Inferior parietal cortex (tissue), 1 donor: ENCODE data around the gene CDK7.
"Not testable (repeated sequence)": the region's sequence is repeated elsewhere in the genome, so short reads cannot be mapped to it uniquely, and the experiment has no call there.

Experiments
- DNase-seq: peaks from one replicate; pipeline ENCODE4 v3.0.0-alpha.2; 2016; ENCODE audit errors: extremely low spot score

Gene CDK7

DNA sequence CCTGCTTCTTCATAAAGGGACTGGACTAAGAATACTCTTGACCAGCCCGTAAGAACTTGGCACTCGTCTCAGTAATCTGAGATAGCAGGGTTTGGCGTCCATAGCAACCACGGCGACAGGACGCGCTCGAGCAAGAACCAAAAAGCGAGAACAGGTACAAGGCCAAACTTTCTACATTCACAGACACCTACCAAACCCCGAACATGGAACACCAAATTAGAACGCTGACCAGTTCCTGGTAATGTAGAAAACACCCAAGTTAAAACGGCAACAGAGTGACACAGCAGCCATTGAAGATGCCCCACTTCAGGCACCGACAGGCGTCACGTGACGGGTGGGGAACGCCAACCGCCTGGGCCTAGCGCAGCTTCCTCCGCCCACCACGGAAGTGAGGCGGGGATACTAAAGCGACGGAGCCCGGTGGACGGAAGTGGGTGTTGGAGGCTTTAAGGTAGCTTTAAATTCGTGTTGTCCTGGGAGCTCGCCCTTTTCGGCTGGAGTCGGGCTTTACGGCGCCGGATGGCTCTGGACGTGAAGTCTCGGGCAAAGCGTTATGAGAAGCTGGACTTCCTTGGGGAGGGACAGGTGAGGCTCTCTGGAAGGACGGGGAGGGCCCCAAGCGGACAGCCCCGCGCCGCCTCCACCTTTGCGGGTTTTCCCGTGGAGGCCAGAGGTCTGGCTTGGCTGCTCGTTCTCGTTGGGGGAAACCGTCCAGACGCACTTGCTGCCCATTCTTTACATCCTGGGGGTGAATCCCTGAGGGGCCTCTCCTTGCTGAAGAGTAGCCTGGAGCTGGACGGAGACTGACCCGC, at the start of gene CDK7:
Gene CDK7, plus strand, starts transcription at position 430 of the 812 bp plus-strand sequence. Its CDS starts 90 bp downstream, at position 520.
- DNase-seq = peak; percentile 94

DNA sequence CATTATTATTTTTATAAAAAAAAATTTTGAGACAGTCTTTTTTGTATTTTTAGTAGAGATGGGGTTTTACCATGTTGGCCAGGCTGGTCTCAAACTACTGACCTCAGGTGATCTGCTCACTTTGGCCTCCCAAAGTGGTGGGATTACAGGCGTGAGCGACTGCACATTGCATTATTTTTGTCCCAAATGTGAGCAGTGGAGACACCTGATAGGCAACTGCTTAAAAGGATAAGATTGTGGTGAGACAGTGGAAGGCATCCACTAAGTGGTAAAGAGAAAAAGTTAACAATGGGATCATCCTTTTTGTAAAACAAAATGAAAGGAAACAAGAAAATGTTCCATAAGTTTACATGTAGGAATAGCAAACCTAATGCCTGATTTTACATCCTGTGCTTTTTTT, 47.3 kb upstream of the CDK7 start:
- DNase-seq = no peak

DNA sequence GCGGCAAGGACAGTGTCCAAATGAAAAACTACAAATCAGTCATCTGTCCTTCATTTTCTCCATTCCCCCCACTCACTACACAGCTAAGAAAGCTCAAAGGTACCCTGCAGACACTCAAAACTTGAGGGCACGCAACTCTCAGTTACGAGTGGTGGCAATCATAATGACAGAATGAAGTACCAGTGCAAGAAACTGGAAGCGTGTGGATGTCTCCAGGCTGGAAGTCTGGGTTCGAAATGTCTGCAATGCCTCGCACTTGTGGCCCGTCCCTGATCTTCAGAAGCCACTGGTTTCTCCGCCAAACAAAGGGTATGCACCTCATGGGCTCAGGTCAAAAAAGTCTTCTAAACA, 45.9 kb upstream of the CDK7 start:
- peak; percentile 2 for DNase-seq

DNA sequence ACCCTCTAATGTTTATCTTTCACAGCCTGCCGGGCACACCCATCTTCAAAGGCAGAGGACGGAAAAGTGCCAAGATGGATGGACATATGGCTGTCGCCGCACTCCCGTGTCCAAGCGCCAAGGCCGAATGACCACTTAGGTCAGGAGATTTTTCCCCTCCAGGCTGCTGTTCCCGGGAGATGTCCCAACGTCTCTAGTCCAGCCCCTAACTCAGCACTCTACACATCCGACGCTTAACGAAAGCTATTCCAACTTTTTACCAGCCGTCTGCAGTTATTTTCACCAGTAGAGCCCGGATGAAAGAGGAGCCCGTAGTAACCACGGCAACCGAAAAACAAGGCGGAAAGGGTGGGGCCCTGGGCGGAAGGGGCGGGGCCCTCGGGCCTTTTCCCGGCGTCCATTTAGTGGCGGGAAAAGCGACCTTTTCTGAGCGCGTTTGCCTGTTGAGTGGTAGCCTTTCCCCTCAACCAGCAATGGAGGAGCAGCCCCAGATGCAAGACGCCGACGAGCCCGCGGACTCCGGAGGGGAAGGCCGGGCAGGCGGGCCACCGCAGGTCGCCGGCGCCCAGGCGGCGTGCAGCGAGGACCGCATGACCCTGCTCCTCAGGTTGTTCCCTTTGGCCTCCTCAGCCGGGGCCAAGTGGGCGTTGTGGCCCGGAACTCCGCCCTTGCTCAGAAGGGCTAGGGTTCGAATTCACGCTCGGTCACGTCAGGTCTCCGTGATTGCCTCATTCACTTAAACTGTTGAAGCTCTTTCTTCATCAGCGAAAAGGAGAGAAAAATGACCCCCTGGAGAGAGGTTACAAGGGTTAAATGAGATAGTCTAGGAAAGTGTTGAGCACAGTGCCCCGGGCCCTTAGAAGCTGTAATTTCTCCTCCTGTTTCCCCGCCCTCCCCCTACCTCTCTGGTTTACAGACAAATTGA, 45.3 kb upstream of the CDK7 start, which contains the start of gene CENPH:
Gene CENPH, plus strand, starts transcription at position 422 of the 925 bp plus-strand sequence. Its CDS starts 52 bp downstream, at position 474.
- peak; percentile 87 for DNase-seq

DNA sequence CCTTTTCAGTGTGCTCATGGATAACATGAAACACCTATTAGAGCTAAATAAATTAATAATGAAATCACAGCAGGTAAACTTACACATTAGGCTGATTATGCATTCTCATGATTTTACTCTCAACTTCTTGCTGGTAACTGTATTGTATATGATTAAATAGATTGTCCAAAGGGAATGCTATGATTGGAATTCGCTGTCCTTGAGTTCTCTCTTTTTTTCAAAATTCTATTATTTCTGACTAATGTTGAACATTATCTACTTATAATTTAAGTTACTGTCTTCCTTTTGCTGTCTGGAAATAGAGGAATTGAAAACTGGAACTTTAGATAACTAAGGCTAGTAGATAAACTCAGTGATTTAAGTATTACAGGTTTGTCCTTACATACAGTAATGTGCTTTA, 32.2 kb upstream of the CDK7 start:
- no peak for DNase-seq

DNA sequence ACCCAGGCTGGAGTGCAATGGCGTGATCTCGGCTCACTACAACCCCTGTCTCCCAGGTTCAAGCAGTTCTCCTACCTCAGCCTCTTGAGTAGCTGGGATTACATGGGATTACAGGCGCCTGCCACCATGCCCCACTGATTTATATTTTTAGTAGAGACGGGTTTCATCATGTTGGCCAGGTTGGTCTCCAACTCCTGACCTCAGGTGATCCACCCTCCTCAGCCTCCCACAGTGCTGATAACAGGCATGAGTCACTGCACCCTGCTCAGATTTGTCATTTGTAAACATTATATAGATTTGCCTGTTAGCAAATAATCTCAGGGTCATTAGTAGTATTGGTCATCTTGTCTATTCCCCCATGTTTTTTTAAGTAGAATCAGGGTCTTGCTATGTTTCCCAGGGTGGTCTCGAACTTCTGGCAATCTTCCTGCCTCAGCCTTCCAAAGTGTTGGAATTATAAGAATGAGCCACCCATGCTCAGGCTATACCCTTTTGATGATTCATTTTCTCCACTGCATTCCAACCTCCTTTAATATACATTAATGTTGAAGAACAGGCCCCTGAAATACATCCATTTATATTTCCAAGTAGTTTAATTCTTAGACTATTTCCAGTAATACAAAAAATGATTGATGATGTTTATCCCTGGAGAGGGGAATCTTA, 28.0 kb upstream of the CDK7 start:
- no peak for DNase-seq

DNA sequence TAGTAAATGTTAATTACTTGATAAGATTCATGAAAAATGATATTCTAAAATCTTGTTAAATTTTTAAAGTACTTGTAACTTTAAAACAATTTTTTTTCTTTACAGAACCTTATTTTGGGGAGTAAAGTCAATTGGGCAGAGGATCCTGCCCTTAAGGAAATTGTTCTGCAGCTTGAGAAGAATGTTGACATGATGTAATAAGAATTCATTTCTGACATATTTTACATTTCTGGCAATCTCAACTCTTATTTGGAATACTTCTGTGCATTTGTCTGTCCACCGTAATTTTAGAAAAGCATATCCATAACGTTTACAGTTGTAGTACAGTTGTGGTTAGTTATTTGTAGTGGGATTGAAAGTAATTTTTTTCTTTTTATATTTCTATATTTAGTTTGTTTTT, 25.1 kb upstream of the CDK7 start:
- DNase-seq = no peak

DNA sequence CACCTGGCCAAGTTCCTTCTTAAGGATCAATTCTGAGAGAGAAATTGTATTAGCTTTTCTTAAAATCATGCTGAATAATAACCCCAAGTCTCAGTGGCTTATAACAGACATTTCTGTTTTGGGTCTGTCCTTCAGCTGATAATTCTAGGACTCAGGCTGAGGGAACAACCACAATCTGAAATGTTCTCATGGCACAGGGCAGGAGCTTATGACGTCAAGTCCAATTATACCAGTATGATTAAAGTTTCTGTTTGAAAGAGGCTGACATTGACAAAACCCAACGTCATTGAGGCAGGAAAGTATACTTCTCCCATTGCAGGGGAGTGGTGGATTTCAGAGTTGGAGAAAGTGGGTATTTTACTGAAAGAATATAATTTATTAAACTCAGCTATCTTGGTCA, 23.5 kb upstream of the CDK7 start:
- no peak for DNase-seq

DNA sequence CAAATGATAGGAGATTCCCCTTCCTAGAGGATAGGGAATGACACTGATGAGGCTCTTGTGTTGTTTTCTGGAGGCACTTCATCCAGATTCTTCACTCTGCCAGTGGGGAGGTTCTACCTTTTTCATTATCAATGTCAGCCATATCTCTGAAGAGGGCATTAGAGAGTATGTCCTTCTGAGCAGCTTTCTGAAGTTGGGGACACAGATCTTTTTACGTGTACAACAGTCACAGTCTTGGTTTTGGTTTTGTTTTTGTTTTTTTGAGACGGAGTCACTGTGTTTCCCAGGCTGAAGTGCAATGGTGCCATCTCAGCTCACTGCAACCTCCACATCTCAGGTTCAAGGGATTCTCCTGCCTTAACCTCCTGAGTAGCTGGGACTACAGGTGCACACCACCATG, 22.7 kb upstream of the CDK7 start:
- DNase-seq = no peak

DNA sequence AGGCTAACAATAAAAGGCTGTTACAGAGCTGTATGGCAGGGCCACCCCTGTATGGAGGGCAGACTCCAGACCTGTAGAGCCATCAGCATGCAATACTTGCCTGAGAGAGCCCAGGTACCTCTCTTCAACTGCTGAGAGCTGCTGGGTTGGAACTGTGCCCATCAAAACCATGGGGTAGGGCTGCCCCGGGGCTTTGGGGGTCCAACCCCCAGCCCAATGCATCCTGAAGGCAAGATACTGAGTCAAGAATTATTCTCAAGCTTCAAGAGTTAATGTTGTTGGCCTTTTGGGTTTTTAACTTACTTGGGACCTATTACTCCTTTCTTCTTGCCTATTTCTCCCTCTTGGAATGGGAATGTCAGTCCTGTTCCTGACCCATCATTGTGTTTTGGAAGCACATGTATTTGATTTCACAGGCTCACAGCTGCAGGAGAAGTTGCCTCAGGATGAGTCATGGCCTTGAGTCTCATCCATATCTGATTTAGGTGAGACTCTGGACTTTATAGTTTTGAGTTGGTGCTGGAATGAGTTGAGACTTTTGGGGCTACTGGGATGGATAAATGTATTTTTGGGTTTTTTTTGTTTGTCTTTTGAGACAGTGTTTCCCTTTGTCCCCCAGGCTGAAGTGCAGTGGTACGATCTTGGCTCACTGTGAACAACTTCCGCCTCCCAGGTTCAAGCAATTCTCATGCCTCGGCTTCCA, 21.0 kb upstream of the CDK7 start:
- DNase-seq = no peak

DNA sequence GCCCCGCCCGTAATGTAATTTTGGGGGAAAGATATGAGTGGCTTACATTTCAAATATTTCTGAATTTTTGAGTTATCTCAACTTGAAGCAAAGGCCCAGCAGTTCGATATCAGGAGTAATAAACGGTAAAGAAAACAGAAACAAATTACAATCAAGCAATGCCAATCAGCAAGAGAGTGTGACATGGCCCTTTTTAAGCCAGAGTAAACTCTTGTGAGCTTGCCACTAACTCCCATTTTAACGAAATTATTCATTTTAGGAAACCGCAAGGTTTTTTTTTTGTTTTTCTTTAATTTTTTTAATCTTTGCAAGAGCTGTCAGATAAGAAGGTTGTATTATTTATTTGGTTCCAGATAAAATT, 17.6 kb upstream of the CDK7 start:
- no peak for DNase-seq

DNA sequence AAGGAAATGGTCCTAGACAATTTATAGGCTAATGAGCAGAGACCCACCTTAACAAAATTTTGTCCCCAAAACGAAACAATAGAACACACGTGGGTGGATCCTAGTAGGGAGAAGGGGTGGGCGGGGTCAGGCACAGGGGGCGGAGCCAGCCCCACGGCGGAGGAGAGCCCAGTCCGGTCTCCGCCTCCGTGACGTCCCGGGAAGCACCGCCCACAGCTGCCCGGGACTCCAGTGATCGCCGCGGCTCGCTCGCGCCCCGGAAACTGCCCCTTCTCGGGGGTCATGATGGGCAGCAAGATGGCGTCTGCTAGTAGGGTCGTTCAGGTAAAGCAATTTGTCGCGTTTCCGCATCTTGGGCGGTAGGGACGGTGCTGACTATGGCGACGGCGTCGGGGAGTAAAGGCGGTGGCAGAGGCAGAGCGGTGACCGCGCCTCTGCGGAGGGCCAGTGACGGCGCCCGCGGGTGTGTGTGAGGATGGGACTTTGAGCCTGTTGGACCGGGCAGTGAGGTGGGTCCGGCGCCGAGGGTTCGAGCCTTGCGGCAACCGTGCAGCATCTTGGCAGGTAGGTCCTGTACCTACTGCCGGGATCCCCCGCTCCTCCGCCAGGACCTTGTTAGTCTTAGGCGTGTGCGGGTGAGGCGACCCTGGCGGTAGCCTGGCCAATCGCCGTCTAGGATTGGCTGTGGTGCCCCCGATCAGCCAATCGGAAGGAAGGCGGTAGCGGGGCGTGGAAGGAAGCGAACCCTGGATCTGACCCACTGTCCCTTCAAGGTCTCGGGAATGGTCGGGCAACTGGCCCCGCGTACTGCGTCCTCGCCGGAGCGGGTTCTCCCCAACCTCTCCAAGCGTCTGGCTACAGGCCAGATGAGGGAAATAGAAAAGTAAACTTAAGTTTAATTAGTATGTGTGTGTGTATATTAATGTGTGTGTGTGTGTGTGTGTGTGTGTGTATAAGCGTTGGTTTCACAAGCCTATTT, 16.8 kb upstream of the CDK7 start:
- peak; percentile 89 for DNase-seq

DNA sequence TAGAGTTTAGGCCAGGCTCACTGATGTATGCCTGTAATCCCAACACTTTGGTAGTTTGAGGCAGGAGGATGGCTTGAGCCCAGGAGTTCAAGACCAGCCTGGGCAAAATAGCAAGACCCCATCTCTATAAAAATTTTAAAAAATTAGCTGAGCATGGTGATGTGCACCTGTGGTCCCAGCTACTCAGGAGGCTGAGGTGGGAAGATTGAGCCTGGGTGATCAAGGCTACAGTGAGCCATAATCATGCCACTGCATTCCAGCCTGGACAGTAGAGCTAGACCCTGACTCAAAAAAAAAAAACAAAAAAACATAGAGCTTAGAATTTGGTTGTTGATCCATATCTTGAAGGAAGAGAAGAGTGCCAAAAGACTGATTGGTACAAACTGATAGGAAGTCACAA, 14.7 kb upstream of the CDK7 start:
- DNase-seq = no peak

DNA sequence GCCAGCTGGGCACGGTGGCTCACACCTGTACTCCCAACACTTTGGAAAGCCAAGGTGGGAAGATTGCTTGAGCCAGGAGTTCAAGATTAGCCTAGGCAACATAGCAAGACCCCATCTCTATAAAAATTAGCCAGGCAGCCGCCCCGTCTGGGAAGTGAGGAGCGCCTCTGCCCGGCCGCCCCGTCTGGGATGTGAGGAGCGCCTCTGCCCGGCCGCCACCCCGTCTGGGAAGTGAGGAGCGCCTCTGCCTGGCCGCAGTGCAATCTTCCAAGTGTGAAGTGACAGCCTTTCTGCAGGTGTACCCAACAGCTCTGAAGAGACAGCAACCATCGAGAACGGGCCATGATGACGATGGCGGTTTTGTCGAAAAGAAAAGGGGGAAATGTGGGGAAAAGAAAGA, 14.3 kb upstream of the CDK7 start:
- not testable (repeated sequence) for DNase-seq

DNA sequence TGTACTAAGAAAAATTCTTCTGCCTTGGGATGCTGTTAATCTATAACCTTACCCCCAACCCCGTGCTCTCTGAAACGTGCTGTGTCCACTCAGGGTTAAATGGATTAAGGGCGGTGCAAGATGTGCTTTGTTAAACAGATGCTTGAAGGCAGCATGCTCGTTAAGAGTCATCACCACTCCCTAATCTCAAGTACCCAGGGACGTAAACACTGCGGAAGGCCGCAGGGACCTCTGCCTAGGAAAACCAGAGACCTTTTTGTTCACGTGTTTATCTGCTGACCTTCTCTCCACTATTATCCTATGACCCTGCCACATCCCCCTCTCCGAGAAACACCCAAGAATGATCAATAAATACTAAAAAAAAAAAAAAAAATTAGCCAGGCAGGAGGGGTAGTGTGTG, 13.9 kb upstream of the CDK7 start:
- DNase-seq = not testable (repeated sequence)

DNA sequence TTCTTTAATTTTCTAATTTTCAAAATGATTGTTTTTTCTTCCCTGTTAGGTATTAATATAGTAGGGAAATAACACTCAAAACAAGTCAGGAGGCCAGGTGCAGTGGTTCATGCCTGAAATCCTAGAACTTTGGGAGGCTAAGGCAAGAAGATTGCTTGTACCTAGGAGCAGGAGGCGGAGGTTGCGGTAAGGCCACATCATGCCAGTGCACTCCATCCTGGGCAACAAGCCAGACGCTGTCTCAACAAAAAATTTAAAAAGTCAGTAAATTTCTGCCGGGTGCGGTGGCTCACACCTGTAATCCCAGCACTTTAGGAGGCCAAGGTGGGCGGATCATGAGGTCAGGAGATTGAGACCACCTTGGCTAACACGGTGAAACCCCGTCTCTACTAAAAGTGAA, 10.2 kb upstream of the CDK7 start:
- no peak for DNase-seq

DNA sequence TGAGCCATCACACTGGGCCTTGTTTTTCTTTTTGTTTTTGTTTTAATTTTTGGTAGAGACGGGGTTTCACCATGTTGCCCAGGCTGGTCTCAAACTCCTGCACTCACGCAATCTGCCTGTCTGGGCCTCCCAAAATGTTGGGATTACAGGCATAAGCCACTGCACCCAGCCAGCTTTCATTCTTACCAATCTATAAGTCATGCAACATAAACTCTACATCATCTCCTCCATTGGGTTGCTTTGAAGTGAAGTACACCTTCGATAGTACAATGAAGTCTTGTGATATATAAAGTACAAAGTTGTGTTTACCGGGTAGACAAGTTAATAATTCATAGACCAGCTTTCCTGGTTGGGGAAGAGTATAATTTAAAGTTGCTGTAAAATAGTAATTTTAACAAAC, 8.8 kb upstream of the CDK7 start:
- DNase-seq = no peak

DNA sequence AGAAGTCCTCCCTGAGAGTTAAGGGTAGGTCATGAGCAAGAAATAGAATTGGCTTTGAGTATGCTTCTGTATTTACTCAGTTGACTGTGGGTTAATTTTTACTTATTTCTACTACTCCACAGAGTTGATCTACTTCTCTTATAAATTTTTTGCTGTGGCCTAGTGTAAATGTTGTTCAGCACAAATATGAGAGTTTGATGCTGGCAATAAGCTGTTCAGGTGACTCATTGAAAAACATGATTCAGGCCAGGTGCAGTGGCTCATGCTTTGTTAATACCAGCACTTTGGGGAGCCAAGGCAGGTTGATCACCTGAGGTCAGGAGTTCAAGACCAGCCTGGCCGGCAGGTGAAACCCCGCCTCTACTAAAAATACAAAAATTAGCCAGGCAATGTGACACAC, 4.5 kb upstream of the CDK7 start:
- no peak for DNase-seq

DNA sequence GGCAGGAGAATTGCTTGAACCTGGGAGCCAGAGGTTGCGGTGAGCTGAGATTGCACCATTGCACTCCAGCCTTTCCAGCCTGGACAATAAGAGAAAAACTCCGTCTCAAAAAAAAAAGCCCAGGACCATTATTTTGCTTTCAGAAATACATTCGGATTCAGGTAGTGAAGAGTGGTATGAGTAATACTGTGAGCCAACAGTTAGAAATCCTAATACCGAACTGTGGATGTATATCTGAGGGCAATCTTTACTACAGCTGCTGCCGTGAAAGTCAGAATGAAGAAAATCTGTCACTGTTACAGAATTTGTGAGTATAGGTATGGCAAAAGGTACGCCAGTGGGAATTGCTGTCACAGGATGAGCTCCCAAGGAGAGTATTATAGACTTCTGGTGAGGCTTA, 3.4 kb upstream of the CDK7 start:
- DNase-seq = no peak

DNA sequence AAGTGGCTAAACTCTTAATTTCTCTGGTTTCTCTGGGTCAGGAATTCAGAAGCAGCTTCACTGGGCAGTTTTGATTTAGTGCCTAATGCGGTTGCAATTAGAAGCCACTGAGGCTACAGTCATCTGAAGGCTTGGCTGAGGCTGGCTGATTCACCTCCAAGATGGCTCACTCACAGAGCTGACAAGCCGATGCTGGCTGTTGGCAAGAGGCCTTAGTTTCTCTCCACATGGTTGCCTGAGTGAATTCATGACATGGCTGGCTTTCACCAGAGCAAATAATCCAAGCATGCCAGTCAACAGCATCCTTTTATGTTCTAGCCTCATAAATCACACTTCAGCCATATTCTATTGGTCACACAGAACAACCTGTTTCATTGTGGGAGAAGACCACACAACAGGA, 2.8 kb upstream of the CDK7 start:
- no peak for DNase-seq

DNA sequence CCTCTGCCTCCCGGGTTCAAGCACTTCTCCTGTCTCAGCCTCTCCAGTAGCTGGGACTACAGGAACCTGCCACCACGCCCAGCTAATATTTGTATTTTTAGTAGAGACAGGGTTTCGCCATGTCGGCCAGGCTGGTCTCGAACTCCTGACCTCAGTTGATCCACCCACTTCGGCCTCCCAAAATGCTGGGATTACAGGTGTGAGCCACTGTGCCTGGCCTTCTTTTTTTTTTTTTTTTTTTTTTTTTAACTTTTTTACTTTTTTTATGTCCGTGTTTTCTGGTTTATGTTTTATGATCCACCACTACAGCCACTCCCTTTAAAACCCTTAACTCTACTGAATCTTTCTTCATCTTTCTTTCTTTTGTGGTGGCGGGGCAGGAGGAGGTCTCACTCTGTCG, 2.0 kb downstream of the CDK7 start:
- not testable (repeated sequence) for DNase-seq
